SU-DHL-6 (cell line): ENCODE data around the gene YLPM1.

Source experiments
- EZH2phosphoT487 ChIP-seq: fragments of 200-600 bp; sonication (generic), shearing (Covaris generic); conservative IDR thresholded peaks from 2 replicates; pipeline ENCODE4 v1.6.1; 2018; ENCODE audit warnings: mild to moderate bottlenecking, antibody characterized with exemption, low read length, moderate library complexity, mixed read lengths
- TF ChIP-seq, protein P1 (sequence below): fragments of 200-600 bp; sonication (generic); IDR thresholded peaks from one replicate; pipeline ENCODE4 v1.5.1; 2017; ENCODE audit warnings: antibody characterized with exemption, mild to moderate bottlenecking, low read length, moderate library complexity; ENCODE audit not compliant: insufficient read depth, poor library complexity, severe bottlenecking

DNA sequence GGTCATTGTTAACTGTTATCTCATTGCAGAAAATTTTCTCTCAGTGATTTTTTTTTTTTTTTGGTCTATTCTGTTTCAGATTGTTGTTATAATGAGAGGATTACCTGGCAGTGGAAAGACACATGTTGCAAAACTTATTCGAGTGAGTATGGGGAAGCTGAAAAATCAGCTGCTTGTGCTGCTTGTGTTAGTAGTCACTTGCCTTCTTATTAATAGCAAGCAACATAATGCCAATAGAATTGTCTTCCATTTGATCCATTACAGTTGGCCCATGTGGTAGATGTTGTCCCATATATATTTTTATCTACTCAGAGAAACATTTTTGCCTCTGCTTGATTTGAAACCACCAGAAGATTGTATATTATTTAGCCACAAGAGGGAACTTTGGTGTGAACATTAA, 53.0 kb downstream of the YLPM1 start:
- TF ChIP-seq, protein P1, sequence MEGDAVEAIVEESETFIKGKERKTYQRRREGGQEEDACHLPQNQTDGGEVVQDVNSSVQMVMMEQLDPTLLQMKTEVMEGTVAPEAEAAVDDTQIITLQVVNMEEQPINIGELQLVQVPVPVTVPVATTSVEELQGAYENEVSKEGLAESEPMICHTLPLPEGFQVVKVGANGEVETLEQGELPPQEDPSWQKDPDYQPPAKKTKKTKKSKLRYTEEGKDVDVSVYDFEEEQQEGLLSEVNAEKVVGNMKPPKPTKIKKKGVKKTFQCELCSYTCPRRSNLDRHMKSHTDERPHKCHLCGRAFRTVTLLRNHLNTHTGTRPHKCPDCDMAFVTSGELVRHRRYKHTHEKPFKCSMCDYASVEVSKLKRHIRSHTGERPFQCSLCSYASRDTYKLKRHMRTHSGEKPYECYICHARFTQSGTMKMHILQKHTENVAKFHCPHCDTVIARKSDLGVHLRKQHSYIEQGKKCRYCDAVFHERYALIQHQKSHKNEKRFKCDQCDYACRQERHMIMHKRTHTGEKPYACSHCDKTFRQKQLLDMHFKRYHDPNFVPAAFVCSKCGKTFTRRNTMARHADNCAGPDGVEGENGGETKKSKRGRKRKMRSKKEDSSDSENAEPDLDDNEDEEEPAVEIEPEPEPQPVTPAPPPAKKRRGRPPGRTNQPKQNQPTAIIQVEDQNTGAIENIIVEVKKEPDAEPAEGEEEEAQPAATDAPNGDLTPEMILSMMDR: no peak
- TF ChIP-seq EZH2phosphoT487: no peak
